HCT116 (cell line): ENCODE measurements around the gene ZMYND12. TPM values are rescaled to one million over a fixed set of nuclear protein-coding genes. Genes with fewer than 3 reads are reported as not detected.

ENCODE experiments used
- ATAC-seq: fragments of 200-7000 bp; cut with Tn5 transposase; 2 replicates; pipeline ENCODE4 v1.9.1; 2020; ENCODE audit warnings: mild to moderate bottlenecking, moderate library complexity
- BruUV-seq: library from RNA; stranded (reverse); fragments of 400-500 nt; replicated peaks from 2 replicates; lab custom pipeline; 2021; lab: Mats Ljungman, UMichigan
- CTCF ChIA-PET: fragments of 300-600 bp; sonication (Branson Sonifier 250); formaldehyde crosslinking; loops from one replicate; lab custom pipeline; 2021; ENCODE audit warnings: antibody characterized with exemption; lab: Charles Lee
- POLR2A ChIA-PET: fragments of 300-600, 350-600 bp; sonication (Branson Sonifier 250); formaldehyde crosslinking; loops from one replicate; lab custom pipeline; 2021; ENCODE audit warnings: antibody characterized with exemption; lab: Charles Lee
- RAD21 ChIA-PET, 2 experiments: fragments of 300-600 bp; sonication (Branson Sonifier 250); formaldehyde crosslinking; loops; one replicate each; lab custom pipeline; 2023; ENCODE audit warnings: low total read pairs in 2 of 2; ENCODE audit not compliant: uncharacterized antibody in 2 of 2, unreplicated experiment in 2 of 2, low non-redundant PET in 1 of 2; lab: Charles Lee
- DNase-seq: peaks from one replicate; pipeline ENCODE4 v3.0.0-alpha.2; 2010; ENCODE audit warnings: low read depth, low spot score
- H2AFZ ChIP-seq: fragments of 200-600 bp; shearing (Covaris generic), sonication (generic); 2 replicates; pipeline ENCODE4 v1.6.1; 2017; ENCODE audit warnings: low read depth, mixed run types, mixed read lengths, antibody characterized with exemption, low read length; ENCODE audit not compliant: poor library complexity, severe bottlenecking
- H3K27ac ChIP-seq: 2 replicates; pipeline ENCODE4 v1.5.1; 2012; ENCODE audit warnings: low read depth, low read length
- H3K27me3 ChIP-seq: fragments of 200-600 bp; sonication (generic); 2 replicates; pipeline ENCODE4 v1.6.1; 2016; ENCODE audit warnings: mixed run types, low read length, mixed read lengths; ENCODE audit not compliant: insufficient read depth
- H3K36me3 ChIP-seq, 2 experiments: fragments of 200-500 bp in 1 of 2; fragments of 200-600 bp in 1 of 2; sonication (Bioruptor generic) in 1 of 2; sonication (generic) in 1 of 2; 2 replicates each; pipeline versions ENCODE4 v1.5.1 to v1.6.1; 2014 to 2016; ENCODE audit warnings: low read length in 2 of 2, inconsistent platforms in 1 of 2, mixed read lengths in 1 of 2, mixed run types in 1 of 2; ENCODE audit not compliant: insufficient read depth in 2 of 2, control insufficient read depth in 1 of 2
- H3K4me1 ChIP-seq, 2 experiments: fragments of 200-600 bp in 1 of 2; sonication (generic) in 1 of 2; 2 replicates each; pipeline versions ENCODE4 v1.5.1 to v1.6.1; 2012 to 2017; ENCODE audit warnings: low read length in 2 of 2, inconsistent platforms in 1 of 2, mild to moderate bottlenecking in 1 of 2, mixed read lengths in 1 of 2, mixed run types in 1 of 2, moderate library complexity in 1 of 2; ENCODE audit not compliant: insufficient read depth in 2 of 2, control insufficient read depth in 1 of 2
- H3K4me2 ChIP-seq: fragments of 200-600 bp; sonication (generic); 2 replicates; pipeline ENCODE4 v1.6.1; 2017; ENCODE audit warnings: mixed run types, low read length, mixed read lengths
- H3K4me3 ChIP-seq, 2 experiments: fragments of 200-600 bp in 1 of 2; sonication (generic) in 1 of 2; replicated peaks in 1 of 2; 2 replicates each; pipeline ENCODE4 v1.5.1; 2011 to 2016; ENCODE audit warnings: low read length in 2 of 2, control low read depth in 1 of 2, low read depth in 1 of 2, mild to moderate bottlenecking in 1 of 2, mixed read lengths in 1 of 2, mixed run types in 1 of 2
- H3K79me2 ChIP-seq: fragments of 200-600 bp; sonication (generic); 2 replicates; pipeline ENCODE4 v1.6.1; 2017; ENCODE audit warnings: mild to moderate bottlenecking, mixed run types, low read length, moderate library complexity, mixed read lengths; ENCODE audit not compliant: insufficient read depth
- H3K9ac ChIP-seq: fragments of 200-600 bp; sonication (generic); 2 replicates; pipeline ENCODE4 v1.6.1; 2016; ENCODE audit warnings: low read length, mixed read lengths
- H3K9me2 ChIP-seq: fragments of 200-600 bp; sonication (generic), shearing (Covaris generic); 2 replicates; pipeline ENCODE4 v1.6.1; 2017; ENCODE audit warnings: mixed run types, mild to moderate bottlenecking, moderate library complexity; ENCODE audit not compliant: insufficient read depth
- H3K9me3 ChIP-seq, 2 experiments: fragments of 200-500 bp in 1 of 2; fragments of 200-600 bp in 1 of 2; sonication (Bioruptor generic) in 1 of 2; sonication (generic) in 1 of 2; 2 replicates each; pipeline ENCODE4 v1.6.1; 2014 to 2017; ENCODE audit warnings: low read length in 2 of 2, mixed read lengths in 2 of 2, inconsistent platforms in 1 of 2, low read depth in 1 of 2, mild to moderate bottlenecking in 1 of 2, mixed run types in 1 of 2, moderate library complexity in 1 of 2; ENCODE audit not compliant: control insufficient read depth in 1 of 2, insufficient read depth in 1 of 2
- H4K20me1 ChIP-seq: fragments of 200-600 bp; sonication (generic), shearing (Covaris generic); 2 replicates; pipeline ENCODE4 v1.6.1; 2017; ENCODE audit warnings: mixed run types, mild to moderate bottlenecking, moderate library complexity; ENCODE audit not compliant: insufficient read depth
- ATF3 ChIP-seq: IDR thresholded peaks from 2 replicates; pipeline ENCODE4 v1.6.1; 2012
- CBX3 ChIP-seq: IDR thresholded peaks from 2 replicates; pipeline ENCODE4 v1.6.1; 2012; ENCODE audit warnings: low read depth
- CEBPB ChIP-seq: IDR thresholded peaks from 2 replicates; pipeline ENCODE4 v1.6.1; 2012; ENCODE audit warnings: low read depth
- EGR1 ChIP-seq: IDR thresholded peaks from 2 replicates; pipeline ENCODE4 v1.6.1; 2012; ENCODE audit warnings: low read depth
- ELF1 ChIP-seq: IDR thresholded peaks from 2 replicates; pipeline ENCODE4 v1.6.1; 2012; ENCODE audit warnings: low read depth, borderline replicate concordance
- EZH2 ChIP-seq: fragments of 200-600 bp; sonication (generic); IDR thresholded peaks from 2 replicates; pipeline ENCODE4 v1.6.1; 2017; ENCODE audit warnings: antibody characterized with exemption, mixed run types
- EZH2phosphoT487 ChIP-seq: fragments of 200-600 bp; IDR thresholded peaks from 2 replicates; pipeline ENCODE4 v1.6.1; 2018; ENCODE audit warnings: antibody characterized with exemption, borderline replicate concordance
- FOSL1 ChIP-seq: IDR thresholded peaks from 2 replicates; pipeline ENCODE4 v1.6.1; 2012; ENCODE audit warnings: low read depth
- JUND ChIP-seq: IDR thresholded peaks from 2 replicates; pipeline ENCODE4 v1.6.1; 2012
- POLR2A ChIP-seq: IDR thresholded peaks from 2 replicates; pipeline ENCODE4 v1.7.0; 2011; ENCODE audit warnings: borderline replicate concordance; ENCODE audit not compliant: insufficient read depth, insufficient read length; ENCODE audit errors: extremely low read depth
- POLR2AphosphoS5 ChIP-seq: IDR thresholded peaks from 2 replicates; pipeline ENCODE4 v1.6.1; 2011; ENCODE audit warnings: mild to moderate bottlenecking, low read depth, low read length, moderate library complexity
- REST ChIP-seq: IDR thresholded peaks from 2 replicates; pipeline ENCODE4 v1.6.1; 2012; ENCODE audit warnings: low read depth
- SRF ChIP-seq: IDR thresholded peaks from 2 replicates; pipeline ENCODE4 v1.6.1; 2012; ENCODE audit warnings: low read depth
- TCF7L2 ChIP-seq: IDR thresholded peaks from 2 replicates; pipeline ENCODE4 v1.7.0; 2011; ENCODE audit warnings: borderline replicate concordance, inconsistent platforms; ENCODE audit not compliant: insufficient read depth, insufficient read length; ENCODE audit errors: extremely low read depth
- YY1 ChIP-seq: IDR thresholded peaks from 2 replicates; pipeline ENCODE4 v1.6.1; 2011; ENCODE audit warnings: low read length, low read depth, moderate library complexity, mild to moderate bottlenecking; ENCODE audit not compliant: insufficient replicate concordance; ENCODE audit errors: extremely low read depth
- ZFX ChIP-seq: fragments of 450-650 bp; IDR thresholded peaks from 2 replicates; pipeline ENCODE4 v1.6.1; 2017
- intact Hi-C: fragments of 100-400 bp; cut with micrococcal nuclease; formaldehyde crosslinking; loops from 2 replicates; pipeline ENCODE4 v1.10.0; 2022
- total RNA-seq: library from RNA; stranded (reverse); gene quantifications from one replicate; pipeline ENCODE4 v1.2.1, GENCODE V29; 2021; ENCODE audit not compliant: unreplicated experiment
- TF ChIP-seq, protein P1 (sequence below), 3 experiments: fragments of 200-600 bp in 1 of 3; sonication (generic) in 1 of 3; IDR thresholded peaks in 2 of 3; conservative IDR thresholded peaks in 1 of 3; 2 replicates each; pipeline ENCODE4 v1.5.1; 2012 to 2017; ENCODE audit warnings: low read depth in 2 of 3, low read length in 2 of 3, antibody characterized with exemption in 1 of 3, borderline replicate concordance in 1 of 3, control low read depth in 1 of 3, mild to moderate bottlenecking in 1 of 3, mixed read lengths in 1 of 3, mixed run types in 1 of 3, moderate library complexity in 1 of 3; ENCODE audit not compliant: insufficient read depth in 1 of 3

Gene ZMYND12
- total RNA-seq, 1 experiment from 2014 or later = 0.25 TPM

DNA sequence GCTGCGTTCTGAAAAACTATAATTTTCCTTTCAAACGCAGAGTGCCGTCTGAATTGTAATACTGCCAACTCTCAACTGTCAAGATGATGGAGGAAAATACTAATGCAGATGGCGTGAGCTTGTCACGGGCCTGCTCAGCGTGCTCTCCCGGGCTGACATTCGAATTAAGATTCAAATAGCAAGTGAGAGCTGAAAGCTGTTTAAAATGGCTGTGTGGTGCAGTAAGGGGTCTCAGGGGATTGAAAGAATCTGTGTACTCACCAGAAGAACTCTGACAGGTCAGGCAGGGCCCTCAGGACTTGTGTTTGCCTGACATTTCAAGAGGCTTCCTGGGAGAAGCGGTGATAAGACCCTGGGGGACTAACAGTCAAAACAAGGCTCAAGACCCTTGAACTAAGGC, 33.1 kb downstream of the ZMYND12 start (continued):
- TF ChIP-seq REST = no peak
- TF ChIP-seq YY1 = no peak
- TF ChIP-seq ELF1 = no peak
- TF ChIP-seq TCF7L2 = no peak

- H3K27ac ChIP-seq = no peak overlapping the region
- H3K27me3 ChIP-seq = no peaks in the 10 kb centered on the region
- no peak for TF ChIP-seq FOSL1
- no peak for TF ChIP-seq ZFX
- TF ChIP-seq POLR2AphosphoS5 = no peak
- TF ChIP-seq JUND = no peak
- no peak for TF ChIP-seq CBX3
- TF ChIP-seq, protein P1, sequence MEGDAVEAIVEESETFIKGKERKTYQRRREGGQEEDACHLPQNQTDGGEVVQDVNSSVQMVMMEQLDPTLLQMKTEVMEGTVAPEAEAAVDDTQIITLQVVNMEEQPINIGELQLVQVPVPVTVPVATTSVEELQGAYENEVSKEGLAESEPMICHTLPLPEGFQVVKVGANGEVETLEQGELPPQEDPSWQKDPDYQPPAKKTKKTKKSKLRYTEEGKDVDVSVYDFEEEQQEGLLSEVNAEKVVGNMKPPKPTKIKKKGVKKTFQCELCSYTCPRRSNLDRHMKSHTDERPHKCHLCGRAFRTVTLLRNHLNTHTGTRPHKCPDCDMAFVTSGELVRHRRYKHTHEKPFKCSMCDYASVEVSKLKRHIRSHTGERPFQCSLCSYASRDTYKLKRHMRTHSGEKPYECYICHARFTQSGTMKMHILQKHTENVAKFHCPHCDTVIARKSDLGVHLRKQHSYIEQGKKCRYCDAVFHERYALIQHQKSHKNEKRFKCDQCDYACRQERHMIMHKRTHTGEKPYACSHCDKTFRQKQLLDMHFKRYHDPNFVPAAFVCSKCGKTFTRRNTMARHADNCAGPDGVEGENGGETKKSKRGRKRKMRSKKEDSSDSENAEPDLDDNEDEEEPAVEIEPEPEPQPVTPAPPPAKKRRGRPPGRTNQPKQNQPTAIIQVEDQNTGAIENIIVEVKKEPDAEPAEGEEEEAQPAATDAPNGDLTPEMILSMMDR (IDR thresholded peaks at IDR 0.05 in 2 of 3, conservative IDR thresholded peaks at IDR 0.05 in 1 of 3; ENCODE audit: borderline replicate concordance in 1 of 3, insufficient read depth in 1 of 3, low read depth in 2 of 3, low read length in 2 of 3) = no peak
- no peak for TF ChIP-seq EGR1
- no peak for TF ChIP-seq EZH2
- no peak for TF ChIP-seq ATF3
- TF ChIP-seq EZH2phosphoT487 = no peak
- no peak for TF ChIP-seq REST
- no peak for TF ChIP-seq ELF1
- no peak for TF ChIP-seq SRF
- TF ChIP-seq CEBPB = no peak
- no peak for TF ChIP-seq POLR2A
- H3K36me3 ChIP-seq = no peaks in the 10 kb centered on the region
- CTCF ChIA-PET = no interaction called here
- H3K4me1 ChIP-seq = no peaks in the 10 kb centered on the region
- no peaks in the 10 kb centered on the region for H3K9me3 ChIP-seq
- H3K9me2 ChIP-seq = no peaks in the 10 kb centered on the region
- H4K20me1 ChIP-seq = no peaks in the 10 kb centered on the region
- no peaks in the 10 kb centered on the region for H3K79me2 ChIP-seq
- POLR2A ChIA-PET = no interaction called here
- ATAC-seq (no peak), DNase-seq (no peak)
- intact Hi-C loops = no loop called here
- no peak overlapping the region for H2AFZ ChIP-seq
- RAD21 ChIA-PET = no interaction called here
- no peak overlapping the region for H3K4me3 ChIP-seq
- no TSS peak for BruUV-seq
- H3K9ac ChIP-seq = no peak overlapping the region
- no peak overlapping the region for H3K4me2 ChIP-seq
Measured at GRCh38 chr1:42420911-42421585, 34.8 kb downstream of the ZMYND12 start.
